Upper lobe of right lung (tissue), 1 donor: ENCODE measurements around the gene ZNF385B. TPM values are rescaled to one million over a fixed set of nuclear protein-coding genes. Genes with fewer than 3 reads are reported as not detected.

ENCODE experiments used
- ATAC-seq: fragments of 200-7000 bp; cut with Tn5 transposase; one replicate; pipeline ENCODE4 v1.9.1; 2020; ENCODE audit warnings: mild to moderate bottlenecking, moderate library complexity
- DNase-seq: peaks from one replicate; pipeline ENCODE4 v3.0.0-alpha.2; 2020
- H3K27ac ChIP-seq: fragments of 200-600 bp; one replicate; pipeline ENCODE4 v1.8.0; 2022
- H3K27me3 ChIP-seq: fragments of 200-600 bp; one replicate; pipeline ENCODE4 v1.8.0; 2022; ENCODE audit warnings: mild to moderate bottlenecking
- H3K36me3 ChIP-seq: fragments of 200-600 bp; one replicate; pipeline ENCODE4 v1.8.0; 2022
- H3K4me1 ChIP-seq: fragments of 200-600 bp; one replicate; pipeline ENCODE4 v1.8.0; 2022
- H3K4me3 ChIP-seq: fragments of 200-600 bp; one replicate; pipeline ENCODE4 v1.8.0; 2022; ENCODE audit warnings: mild to moderate bottlenecking
- H3K9me3 ChIP-seq: fragments of 200-600 bp; one replicate; pipeline ENCODE4 v1.8.0; 2022
- CTCF ChIP-seq: fragments of 200-600 bp; IDR thresholded peaks from one replicate; pipeline ENCODE4 v1.8.0; 2022; ENCODE audit warnings: antibody characterized with exemption
- intact Hi-C: fragments of 100-400 bp; cut with DNase I; formaldehyde crosslinking; loops from one replicate; pipeline ENCODE4 v1.11.0; 2022
- total RNA-seq: library from RNA; stranded (reverse); fragmentation: NEBNext Ultra II Directional; extraction: Animal tissue kit (Norgen Biotek cat#: 25700); gene quantifications from one replicate; pipeline ENCODE4 v1.2.1, GENCODE V29; 2021
- donor health status: DM: no; HTN: yes; CAD: no; lungs with severe emphysema.

The ZNF385B gene
- total RNA-seq, 1 donor from 2014 or later, result 62.3 TPM

GRCh38 chr2:179622635-179623300 lies 238.6 kb downstream of the ZNF385B start:
- DNase-seq (no peak), ATAC-seq (no peak)
- Histone ChIP-seq H3K27me3 (no peaks in the 10 kb centered on the region), H3K27ac (no peak overlapping the region), H3K4me1 (no peaks in the 10 kb centered on the region), H3K4me3 (no peak overlapping the region), H3K9me3 (no peaks in the 10 kb centered on the region), H3K36me3 (no peaks in the 10 kb centered on the region)
- intact Hi-C loops, result no loop called here
- TF ChIP-seq CTCF, result no peak

- intact Hi-C loops, result no loop called here
- ATAC-seq (no peak), DNase-seq (no peak)
- no peaks in the 10 kb centered on the region for H3K36me3 ChIP-seq
- no peak for TF ChIP-seq CTCF
- no peaks in the 10 kb centered on the region for H3K4me1 ChIP-seq
- no peaks in the 10 kb centered on the region for H3K9me3 ChIP-seq
- no peaks in the 10 kb centered on the region for H3K27me3 ChIP-seq
- H3K4me3 ChIP-seq, result no peak overlapping the region
- H3K27ac ChIP-seq, result no peak overlapping the region
Observed at GRCh38 chr2:179622112-179622511, 239.3 kb downstream of the ZNF385B start.

GRCh38 chr2:179619947-179620467 lies 241.4 kb downstream of the ZNF385B start:
- Histone ChIP-seq H3K27ac (no peak overlapping the region), H3K9me3 (no peaks in the 10 kb centered on the region), H3K4me3 (no peak overlapping the region), H3K36me3 (no peaks in the 10 kb centered on the region), H3K27me3 (no peaks in the 10 kb centered on the region), H3K4me1 (no peaks in the 10 kb centered on the region)
- ATAC-seq (no peak), DNase-seq (no peak)
- no peak for TF ChIP-seq CTCF
- intact Hi-C loops, result no loop called here

GRCh38 chr2:179614121-179614520 lies 247.3 kb downstream of the ZNF385B start:
- no peaks in the 10 kb centered on the region for H3K27me3 ChIP-seq
- intact Hi-C loops, result no loop called here
- peaks cover 19% of the 10 kb centered on the region for H3K4me1 ChIP-seq
- no peak overlapping the region for H3K27ac ChIP-seq
- H3K9me3 ChIP-seq, result no peaks in the 10 kb centered on the region
- no peak for TF ChIP-seq CTCF
- no peak for DNase-seq
- ATAC-seq, result no peak
- H3K36me3 ChIP-seq, result no peaks in the 10 kb centered on the region
- no peak overlapping the region for H3K4me3 ChIP-seq

GRCh38 chr2:179613701-179614100 lies 247.7 kb downstream of the ZNF385B start:
- no peaks in the 10 kb centered on the region for H3K27me3 ChIP-seq
- DNase-seq (peak; percentile 59), ATAC-seq (peak; percentile 70)
- H3K27ac ChIP-seq, result no peak overlapping the region
- H3K9me3 ChIP-seq, result no peaks in the 10 kb centered on the region
- intact Hi-C loops, result no loop called here
- no peak for TF ChIP-seq CTCF
- no peak overlapping the region for H3K4me3 ChIP-seq
- H3K4me1 ChIP-seq, result peaks cover 19% of the 10 kb centered on the region
- H3K36me3 ChIP-seq, result no peaks in the 10 kb centered on the region

GRCh38 chr2:179613299-179613651 lies 248.1 kb downstream of the ZNF385B start:
- H3K27ac ChIP-seq, result no peak overlapping the region
- TF ChIP-seq CTCF, result no peak

More at GRCh38 chr2:179613299-179613651, 248.1 kb downstream of the ZNF385B start:
- ATAC-seq (no peak), DNase-seq (no peak)
- H3K36me3 ChIP-seq, result no peaks in the 10 kb centered on the region
- no peaks in the 10 kb centered on the region for H3K9me3 ChIP-seq
- H3K4me1 ChIP-seq, result peaks cover 19% of the 10 kb centered on the region
- no peaks in the 10 kb centered on the region for H3K27me3 ChIP-seq
- no peak overlapping the region for H3K4me3 ChIP-seq
- intact Hi-C loops, result no loop called here
